Fibroblast of skin of back (primary cell): ENCODE data around the gene LZTR1.
A peak's percentile ranks its signal among the peaks of the same experiment; 100 is the strongest.

Experiments used
- DNase-seq: peaks from one replicate; pipeline ENCODE4 v3.0.0-alpha.2; 2013

Gene LZTR1

DNA sequence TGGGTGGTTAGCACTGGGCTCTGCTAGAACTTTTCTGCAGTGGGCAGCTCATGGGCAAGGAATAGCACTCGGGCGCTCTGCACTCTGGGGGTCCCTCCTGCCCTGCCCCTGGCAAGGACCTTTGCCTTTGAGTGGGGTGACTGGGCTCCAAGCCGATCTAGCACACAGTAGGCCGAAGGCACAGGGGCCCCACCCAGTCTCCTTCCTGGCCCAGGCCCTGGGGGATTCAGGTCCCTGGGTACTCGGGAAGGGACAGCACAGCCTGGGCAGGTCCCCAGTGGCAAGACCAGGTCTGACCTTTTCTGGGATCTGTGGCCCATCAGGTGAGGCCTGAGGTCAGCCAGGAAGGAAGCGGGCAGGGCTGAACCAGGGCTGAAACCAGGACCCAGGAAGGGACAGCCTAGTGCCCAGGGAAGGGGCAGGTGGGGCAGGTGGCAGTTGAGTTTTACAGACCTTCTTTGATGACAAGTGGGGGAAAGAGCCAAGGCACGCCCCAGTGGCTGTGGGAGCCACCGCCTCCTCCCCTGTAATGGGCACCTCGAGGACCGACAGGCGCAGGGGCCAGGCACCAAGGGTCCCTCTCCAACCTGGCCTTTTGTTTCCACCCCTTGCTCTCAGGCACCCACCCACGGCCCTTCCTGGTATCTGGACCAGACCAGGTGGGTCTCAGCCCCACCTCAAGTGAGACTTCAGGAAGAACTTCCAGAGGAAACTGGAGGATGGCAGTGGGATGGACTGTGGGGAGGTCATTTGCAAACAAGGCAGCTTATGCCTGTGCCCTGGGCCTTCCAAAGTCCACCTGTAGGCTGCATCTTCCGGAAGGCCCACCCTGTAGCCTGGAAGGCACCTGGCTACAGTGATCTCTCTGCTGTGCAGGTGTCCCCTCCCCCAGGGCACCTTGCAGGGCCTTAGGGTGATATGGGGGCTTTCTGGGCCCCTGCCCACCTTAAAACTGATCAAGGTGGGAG, 15.9 kb upstream of the LZTR1 start:
- no peak for DNase-seq

DNA sequence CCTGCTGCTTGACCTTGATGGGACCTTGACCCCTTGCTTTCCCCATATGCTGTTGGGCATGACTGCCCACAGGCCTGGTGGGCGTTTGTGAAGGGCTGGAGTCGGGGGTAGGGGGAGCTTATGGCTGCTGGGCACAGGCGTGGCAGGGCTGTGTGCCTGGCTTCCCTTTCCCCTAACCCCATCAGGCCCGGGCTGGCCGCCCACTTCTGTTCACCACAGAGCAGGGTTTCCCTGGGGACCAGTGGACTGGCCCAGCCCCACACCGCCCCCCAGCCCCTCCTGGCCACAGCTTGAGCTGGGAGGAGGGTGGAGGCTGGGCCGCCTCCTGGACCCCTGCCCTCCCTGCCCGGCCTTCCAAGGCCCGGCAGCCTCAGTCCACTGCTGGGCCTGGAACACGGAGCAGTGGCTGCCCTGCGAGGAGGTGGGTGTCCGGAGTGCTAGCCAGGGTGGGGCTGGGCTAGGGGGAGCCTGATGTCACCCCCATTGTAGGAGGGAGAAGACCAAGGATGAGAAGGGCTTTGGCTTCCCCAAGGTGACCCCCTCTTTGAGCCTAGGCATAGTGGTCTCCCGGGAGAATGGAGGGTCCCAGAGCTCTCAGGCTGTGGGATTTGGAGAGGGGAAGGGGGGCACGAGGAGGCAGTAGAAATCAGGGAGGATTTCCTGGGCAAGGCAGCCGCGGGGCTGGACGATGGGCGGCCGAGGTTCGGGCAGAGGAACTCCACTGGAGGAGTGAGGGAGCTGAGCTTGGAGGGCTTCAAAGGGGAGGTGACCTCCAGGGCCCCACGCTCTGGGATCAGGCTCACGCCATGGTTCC, 15.0 kb upstream of the LZTR1 start, which contains the start of gene AIFM3:
Gene AIFM3, plus strand, starts transcription at position 373 of the 814 bp plus-strand sequence. CDS start 690 bp downstream, outside the sequence.
- no peak for DNase-seq

DNA sequence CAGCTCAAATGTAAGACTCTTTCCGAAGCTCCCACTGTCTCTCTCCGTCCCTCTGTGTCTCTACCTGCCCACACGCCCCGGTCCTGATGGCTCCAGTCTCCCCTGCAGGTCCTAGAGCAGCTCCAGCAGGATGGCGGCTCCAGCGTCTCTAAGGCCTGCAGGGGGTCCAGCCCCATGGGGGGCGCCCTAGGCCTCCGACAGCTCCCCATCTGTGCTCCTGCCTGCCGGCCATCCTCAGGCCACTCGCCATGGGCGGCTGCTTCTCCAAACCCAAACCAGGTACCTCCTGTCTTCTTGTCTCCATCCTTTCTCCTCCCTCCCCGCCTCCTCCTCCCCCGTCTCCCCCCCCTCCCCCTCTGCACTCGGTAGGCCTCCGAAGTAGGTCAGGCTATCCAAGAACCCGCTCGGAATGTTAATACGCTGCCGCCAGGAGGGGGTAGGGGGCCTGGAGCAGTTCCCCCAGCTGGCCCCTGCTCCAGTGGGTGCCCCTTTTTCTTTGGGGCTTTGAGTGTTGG, 14.3 kb upstream of the LZTR1 start:
- DNase-seq = no peak

DNA sequence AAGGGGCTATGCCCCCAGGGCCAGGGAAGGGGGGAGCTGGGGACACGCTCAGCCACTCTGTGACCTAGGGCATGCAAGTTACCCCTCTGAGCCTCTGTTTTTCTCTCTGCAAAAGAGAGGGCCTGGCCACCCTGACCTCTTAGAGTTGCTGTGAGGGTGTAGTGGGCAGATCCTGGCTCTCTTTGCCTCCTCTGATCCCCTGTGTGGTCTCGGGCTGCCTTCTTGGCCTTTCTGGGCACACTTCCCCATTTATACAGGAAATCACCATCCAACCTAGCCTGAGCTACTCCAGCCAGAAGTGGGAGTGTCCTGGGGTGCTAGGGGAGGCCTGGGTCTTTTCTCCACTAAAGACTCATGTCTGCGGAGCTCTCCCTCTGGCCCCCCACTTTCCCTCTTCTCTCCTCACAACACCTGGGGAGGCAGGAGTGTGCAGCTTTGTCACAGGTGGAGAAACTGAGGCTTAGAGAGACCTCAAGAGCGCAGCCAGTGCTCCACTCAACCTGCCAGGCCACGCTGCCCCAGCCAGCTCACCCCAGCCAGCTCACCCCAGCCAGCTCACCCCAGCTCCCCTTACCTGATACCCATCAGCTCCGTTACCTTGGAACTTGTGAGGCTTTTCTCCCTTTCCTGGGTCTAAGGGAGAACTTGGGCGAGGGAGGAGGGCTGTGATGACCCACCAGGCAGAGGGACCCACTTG, 13.7 kb upstream of the LZTR1 start:
- DNase-seq = no peak

DNA sequence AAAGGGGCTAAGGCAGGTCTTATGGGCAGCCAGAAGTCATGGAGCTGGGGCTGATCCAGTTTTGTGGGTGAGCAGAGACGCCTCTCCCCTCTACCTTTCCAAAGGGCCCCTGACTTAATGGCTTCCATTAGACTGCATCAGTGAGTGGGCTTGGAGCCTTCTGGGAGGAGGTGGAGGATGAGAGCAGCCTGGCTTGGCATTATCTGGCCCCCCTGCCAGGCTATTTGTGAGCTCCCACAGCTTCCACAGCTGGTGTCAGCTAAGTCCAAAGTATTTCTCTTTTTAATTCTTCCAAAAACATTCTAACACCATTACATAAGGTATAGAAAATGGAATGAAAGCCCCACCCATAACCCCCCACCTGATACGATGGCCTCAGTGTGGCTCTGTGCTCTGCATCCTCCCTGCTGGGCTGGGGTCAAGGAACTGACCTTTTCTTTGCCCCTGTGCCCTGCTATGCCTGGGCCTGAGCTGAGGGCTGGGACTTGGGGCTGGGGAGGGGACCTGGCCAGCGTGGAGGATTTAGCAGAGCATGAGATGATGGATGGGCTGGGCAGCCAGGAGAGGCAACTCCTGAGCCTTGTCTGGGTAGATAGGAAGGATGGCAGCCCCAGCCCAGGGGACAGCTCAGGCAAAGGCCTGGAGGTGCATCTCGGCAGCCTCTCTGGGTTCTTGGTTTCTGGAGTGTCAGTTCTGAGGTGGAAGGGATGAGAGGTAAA, 11.0 kb upstream of the LZTR1 start:
- no peak for DNase-seq

DNA sequence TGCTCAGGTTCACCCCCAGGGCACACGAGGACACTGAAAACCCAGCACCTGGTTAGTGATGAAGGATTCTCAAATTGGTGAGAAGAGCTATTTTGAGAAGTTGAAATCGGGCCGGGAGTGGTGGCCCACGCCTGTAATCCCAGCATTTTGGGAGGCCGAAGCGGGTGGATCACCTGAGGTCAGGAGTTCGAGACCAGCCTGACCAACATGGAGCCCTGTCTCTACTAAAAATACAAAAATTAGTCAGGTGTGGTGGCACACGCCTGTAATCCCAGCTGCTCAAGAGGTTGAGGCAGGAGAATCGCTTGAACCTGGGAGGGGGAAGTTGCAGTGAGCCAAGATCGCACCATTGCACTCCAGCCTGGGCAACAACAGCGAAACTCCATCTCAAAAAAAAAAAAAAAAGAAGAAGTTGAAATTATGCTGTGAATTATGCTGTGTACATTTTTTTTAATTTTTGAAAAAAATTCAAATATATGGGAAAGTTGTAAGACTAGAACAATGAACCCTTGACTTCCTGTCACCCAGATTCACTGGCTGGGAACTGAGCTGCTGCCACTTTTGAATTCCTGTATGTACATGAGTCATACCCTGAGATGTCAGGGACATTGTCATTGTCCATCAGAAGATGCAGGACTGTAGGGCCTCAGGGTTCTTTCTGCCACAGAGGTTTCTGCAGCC, 9.9 kb upstream of the LZTR1 start:
- peak; percentile 72 for DNase-seq

DNA sequence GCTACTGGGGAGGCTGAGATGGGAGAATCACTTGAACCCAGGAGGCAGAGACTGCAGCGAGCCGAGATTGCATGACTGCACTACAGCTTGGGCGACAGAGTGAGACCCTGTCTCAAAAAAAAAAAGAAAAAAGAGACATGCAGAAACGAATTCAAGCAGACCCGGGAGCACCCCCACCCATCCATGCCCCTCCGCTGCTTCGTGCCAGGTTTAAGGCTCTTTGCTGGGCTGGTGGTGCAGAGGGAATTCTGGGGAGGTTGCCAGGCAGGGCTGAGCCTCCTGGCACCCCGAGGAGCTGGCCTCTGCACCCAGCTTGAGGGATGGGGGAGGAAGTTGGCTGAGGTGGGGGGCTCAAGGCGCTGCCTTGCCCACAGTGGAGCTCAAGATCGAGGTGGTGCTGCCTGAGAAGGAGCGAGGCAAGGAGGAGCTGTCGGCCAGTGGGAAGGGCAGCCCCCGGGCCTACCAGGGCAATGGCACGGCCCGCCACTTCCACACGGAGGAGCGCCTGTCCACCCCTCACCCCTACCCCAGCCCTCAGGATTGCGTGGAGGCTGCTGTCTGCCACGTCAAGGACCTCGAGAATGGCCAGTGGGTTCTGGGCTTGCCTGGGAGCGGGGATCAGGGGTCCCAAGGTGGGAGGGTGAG, 9.0 kb upstream of the LZTR1 start:
- DNase-seq = no peak

DNA sequence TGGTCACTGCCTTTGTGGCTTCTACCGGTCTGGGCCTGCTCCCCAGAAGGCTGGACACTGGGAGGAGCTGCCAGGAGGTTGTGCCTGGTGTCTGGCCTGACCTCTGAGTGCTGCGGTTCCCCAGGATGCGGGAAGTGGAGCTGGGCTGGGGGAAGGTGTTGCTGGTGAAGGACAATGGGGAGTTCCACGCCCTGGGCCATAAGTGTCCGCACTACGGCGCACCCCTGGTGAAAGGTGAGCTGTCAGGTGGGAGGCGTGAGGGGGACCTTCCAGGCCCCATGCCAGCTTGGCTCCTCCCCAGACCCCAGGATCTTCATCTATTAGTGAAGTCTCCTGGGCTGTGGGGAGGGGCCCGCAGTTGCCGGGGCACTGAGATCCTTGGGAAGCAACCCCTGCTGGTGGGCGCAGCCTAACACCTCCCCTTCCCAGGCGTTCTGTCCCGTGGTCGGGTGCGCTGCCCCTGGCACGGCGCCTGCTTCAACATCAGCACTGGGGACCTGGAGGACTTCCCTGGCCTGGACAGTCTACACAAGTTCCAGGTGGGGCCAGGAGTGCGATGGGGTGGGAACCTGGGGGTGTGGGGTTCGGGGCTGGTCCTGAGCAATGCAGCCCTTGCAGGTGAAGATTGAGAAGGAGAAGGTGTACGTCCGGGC, 8.3 kb upstream of the LZTR1 start:
- no peak for DNase-seq

DNA sequence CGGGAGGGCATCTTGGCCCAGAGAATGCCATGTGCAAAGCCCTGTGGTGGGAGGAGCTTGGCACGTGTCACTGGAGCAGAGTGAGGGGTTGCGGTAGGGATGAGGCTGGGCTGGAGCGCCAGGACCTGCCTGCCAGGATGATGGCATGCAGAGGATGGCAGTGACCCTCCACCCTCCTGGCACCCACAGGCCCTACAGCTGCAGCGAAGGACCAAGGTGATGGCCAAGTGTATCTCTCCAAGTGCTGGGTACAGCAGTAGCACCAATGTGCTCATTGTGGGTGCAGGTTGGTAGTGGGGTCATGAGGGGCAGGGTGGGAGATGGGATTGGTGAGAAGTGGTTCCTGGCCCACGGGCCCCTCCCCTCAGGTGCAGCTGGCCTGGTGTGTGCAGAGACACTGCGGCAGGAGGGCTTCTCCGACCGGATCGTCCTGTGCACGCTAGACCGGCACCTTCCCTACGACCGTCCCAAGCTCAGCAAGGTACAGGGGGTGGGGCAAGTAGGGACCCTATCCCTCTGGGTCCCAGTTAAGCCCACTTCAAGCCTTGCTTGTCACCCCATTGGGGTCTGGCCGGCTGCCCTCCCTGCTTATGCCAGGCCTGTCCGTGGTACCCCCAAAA, 7.7 kb upstream of the LZTR1 start:
- DNase-seq = no peak

DNA sequence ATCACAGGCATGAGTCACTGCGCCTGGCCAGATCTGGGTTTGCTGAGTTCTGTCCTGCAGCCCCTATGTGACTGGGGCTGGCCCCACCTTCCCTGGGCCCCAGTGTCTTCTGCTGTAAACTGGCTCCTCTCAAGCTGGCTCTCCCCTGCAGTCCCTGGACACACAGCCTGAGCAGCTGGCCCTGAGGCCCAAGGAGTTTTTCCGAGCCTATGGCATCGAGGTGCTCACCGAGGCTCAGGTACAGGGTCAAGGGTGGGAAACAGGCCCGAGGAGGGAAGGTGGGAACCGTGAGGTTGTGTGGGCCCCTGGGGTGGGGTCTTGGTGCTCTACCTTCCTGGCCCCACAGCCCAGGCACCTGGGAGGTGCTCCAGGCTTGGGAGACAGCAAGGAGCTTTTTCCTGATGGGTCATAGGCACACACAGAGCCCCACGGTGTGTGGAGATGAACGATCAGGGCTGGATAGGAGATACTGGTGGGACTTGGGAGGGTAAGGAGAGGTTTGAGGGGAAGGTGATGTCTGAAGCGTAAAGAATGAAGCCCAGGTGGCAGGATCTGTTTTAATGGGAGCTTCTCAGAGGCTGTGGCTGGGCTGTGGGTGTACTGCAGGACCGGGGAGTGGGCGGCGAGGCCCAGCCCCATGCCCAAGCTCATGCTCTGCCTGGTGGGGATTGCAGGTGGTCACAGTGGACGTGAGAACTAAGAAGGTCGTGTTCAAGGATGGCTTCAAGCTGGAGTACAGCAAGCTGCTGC, 6.4 kb upstream of the LZTR1 start:
- no peak for DNase-seq

DNA sequence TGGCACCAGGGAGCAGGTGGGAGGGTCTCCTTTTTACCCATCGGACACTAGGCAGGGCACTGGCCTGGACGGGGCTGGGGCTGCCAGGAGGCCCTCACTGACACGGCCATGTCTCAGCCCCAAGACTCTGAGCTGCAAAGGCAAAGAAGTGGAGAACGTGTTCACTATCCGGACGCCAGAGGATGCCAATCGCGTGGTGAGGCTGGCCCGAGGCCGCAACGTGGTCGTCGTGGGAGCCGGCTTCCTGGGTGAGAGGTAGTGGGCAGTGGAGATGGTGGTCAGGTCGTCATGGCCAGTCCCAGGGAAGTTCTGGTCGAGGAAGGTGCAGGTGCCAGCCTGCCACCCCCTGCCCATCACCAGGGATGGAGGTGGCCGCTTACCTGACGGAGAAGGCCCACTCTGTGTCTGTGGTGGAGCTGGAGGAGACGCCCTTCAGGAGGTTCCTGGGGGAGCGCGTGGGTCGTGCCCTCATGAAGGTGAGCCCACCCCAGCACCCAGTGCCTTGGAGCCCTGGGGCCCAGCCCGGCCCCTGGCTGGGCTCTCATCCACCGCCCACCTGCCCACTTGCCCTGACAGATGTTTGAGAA, 5.7 kb upstream of the LZTR1 start:
- no peak for DNase-seq

DNA sequence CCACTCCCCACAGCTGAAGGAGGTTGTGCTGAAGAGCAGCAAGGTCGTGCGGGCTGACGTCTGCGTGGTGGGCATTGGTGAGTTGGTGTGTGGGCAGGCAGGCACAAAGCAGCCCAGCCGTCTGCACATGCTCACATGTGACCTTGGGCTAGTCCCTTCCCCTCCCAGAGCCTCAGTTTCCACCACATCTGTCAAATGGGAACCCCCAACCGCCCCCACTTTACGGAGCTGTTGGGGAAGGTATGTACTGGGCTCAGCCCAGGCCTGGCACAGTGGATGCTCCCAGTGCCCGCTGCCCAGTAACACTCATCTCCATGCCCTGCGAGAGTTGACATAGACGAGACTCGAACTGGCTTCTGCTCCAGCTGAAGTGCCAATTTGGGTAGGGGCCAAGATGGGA, 5.1 kb upstream of the LZTR1 start:
- no peak for DNase-seq

DNA sequence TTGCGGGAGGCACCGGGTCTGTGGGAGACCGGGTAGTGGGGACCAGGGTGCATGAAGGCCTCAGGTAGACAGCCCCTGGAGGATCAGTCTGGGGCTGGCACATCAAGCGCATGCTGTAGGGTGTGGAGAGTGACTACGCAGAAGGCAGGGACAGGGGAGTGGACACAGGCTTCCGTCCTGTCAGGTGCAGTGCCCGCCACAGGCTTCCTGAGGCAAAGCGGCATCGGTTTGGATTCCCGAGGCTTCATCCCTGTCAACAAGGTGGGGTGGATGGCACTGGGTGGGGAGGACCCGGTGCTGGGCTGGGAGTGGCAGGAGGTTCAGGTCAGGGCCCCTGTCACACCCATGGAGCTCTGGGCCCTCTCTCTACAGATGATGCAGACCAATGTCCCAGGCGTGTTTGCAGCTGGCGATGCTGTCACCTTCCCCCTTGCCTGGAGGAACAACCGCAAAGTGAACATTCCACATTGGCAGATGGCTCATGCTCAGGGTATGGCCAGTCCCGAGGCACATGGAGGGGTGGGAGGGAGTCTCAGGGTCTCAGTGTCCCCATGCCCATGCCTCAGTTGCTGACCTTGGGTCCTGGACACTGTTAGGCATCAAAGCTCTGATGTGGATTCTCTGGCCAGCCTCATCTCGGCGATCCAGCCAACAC, 4.5 kb upstream of the LZTR1 start:
- DNase-seq = no peak

DNA sequence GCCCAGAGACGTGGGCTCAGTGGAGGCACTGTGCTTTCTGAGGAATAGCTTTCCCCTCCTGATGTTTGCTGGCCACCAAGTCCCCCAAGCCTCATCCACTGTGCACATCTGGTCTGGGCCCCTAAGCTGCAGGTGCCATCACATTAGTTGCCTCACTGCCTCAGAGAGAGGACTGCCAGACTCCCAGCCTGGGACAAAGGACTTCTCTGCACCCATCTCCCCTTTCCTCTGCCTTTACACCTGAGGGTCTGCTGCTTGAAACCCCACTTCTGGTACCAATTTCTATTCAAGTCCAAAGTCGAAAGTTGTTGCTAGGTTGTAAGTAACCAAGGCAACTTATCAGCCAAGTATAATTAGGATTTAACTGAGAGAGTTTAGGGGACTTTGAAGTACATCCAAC, 3.7 kb upstream of the LZTR1 start:
- no peak for DNase-seq

DNA sequence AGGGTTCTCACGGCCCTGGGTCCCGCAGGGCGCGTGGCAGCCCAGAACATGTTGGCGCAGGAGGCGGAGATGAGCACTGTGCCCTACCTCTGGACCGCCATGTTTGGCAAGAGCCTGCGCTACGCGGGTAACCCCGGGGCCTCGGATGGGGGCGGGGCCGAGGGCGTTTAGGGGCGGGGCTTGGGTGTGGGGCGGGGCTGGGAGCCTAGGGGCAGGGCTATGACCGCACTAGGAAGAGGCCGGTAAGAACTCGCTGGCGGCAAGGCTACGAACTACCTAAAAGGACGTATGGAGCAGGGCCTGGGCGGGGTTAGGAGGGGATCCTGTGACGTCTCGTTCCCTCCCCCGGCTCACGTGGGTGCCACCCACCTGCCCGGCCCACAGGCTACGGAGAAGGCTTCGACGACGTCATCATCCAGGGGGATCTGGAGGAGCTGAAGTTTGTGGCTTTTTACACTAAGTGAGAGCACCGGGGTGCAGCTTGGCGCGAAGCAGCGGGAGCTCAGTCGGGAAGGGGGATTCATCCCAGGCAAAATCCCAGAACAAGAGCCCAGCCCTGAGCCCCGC, 2.8 kb upstream of the LZTR1 start:
- DNase-seq = peak; percentile 74

DNA sequence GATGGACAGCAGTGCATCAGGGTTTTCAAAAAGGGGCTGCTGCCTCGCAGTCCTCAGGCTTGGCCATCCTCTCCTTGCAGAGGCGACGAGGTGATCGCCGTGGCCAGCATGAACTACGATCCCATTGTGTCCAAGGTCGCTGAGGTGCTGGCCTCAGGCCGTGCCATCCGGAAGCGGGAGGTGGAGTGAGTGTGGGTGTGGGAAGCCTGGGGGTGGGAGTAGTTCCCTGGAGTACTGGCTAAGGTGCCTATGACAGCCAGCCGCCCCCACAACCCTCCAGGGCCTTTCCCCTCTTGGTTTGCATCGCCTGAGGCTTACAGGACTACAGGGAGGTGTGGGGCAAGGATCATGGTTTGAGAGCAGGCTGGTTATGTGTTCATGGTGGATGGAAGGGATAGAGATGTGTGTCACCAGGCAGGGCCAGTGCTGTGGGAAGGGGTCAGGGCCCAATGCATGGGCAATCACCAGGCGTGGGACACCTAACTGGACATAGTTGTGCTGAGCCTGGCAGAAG, 2.1 kb upstream of the LZTR1 start:
- DNase-seq = no peak

DNA sequence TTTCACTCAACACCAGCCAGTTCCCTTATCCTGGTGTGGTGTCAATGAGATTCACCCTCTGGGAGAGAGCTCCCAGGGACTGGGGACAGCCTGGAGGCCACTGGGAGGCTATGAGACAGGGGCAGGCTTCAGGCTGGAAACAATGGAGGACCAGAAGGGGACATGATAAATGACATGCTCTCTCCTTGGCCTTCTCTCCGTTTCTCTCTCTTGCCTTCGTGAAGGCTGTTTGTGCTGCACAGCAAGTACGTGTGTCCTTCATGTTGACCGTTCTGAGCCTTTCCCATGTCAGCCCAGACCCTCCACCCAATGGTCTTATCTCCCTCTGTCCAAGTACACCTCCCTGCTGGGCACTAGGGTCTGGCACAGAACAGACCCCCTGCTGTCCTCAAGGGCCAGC, 1.6 kb upstream of the LZTR1 start:
- no peak for DNase-seq
